ENCODE data around the gene CCDC85C. TPM values are rescaled to one million over a fixed set of nuclear protein-coding genes. Genes with fewer than 3 reads are reported as not detected.
"Not testable (repeated sequence)": the region's sequence is repeated elsewhere in the genome, so short reads cannot be mapped to it uniquely, and the experiment has no call there.

CCDC85C gene
- total RNA-seq, 2 experiments from 2014 or later, result 6.8 to 7.9 TPM

GRCh38 chr14:99644035-99644587 is 40.1 kb upstream of the CCDC85C start:
- ChIA-PET CTCF (no interaction called here), POLR2A (no interaction called here)
- H3K9me3 Mint-ChIP-seq, result no peaks in the 10 kb centered on the region
- no peak for ATAC-seq
- H3K4me3 Mint-ChIP-seq, result no peak overlapping the region
- no peaks in the 10 kb centered on the region for H3K36me3 Mint-ChIP-seq (ENCODE audit: low read depth)
- peaks cover 16% of the 10 kb centered on the region for H3K27me3 Mint-ChIP-seq
- no peak for DNase-seq
- TF ChIP-seq CTCF (IDR thresholded peaks at IDR 0.05), result no peak
- no peaks in the 10 kb centered on the region for H3K4me1 Mint-ChIP-seq (ENCODE audit: low read depth)
- intact Hi-C loops (cut with micrococcal nuclease), result no loop called here
- H3K27ac Mint-ChIP-seq, result no peak overlapping the region

DNA sequence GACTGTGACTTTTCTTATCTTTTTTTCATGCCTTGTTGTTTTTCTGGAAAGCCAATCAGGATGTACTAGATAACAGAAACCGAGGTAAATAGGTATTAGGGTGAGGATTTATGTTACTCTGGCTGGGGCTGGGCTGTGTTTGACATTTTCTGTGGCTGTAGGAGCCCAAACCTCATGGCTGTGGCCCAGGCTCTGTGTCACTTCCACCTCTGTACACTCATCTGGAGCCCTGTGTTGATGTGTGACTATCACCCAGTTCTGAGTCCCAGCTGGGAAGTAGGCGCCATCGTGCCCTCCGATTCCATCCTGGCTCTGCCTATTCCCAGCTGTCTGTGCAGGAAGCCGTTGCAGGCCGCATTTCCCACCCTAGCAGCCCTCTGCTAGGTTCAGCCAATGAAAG is 39.3 kb upstream of the CCDC85C start:
- POLR2A ChIA-PET, result no interaction called here
- CTCF ChIA-PET, result no interaction called here
- no peak for TF ChIP-seq CTCF (IDR thresholded peaks at IDR 0.05)
- no peaks in the 10 kb centered on the region for H3K36me3 Mint-ChIP-seq (ENCODE audit: low read depth)
- no peaks in the 10 kb centered on the region for H3K4me1 Mint-ChIP-seq (ENCODE audit: low read depth)
- no peak for ATAC-seq
- no peak for DNase-seq
- intact Hi-C loops (cut with micrococcal nuclease), result no loop called here
- H3K27me3 Mint-ChIP-seq, result peaks cover 16% of the 10 kb centered on the region
- H3K9me3 Mint-ChIP-seq, result no peaks in the 10 kb centered on the region
- no peak overlapping the region for H3K27ac Mint-ChIP-seq
- H3K4me3 Mint-ChIP-seq, result no peak overlapping the region

DNA sequence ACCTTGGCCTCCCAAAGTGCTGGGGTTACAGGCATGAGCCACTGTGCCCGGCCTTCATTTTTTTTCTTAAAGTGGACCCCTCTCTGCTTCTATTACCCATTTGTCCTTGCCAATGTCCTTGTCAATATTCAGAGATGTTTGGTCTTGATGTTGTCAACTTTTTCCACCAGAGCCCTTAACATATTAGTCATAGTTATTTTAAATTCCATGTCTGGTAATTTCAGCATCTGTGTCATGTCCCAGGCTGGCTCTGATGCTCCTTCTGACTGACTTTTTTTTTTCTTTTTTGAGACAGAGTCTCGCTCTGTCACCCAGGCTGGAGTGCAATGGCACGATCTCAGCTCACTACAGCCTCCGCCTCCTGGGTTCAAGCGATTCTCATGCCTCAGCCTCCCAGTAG is 38.8 kb upstream of the CCDC85C start:
- DNase-seq; ATAC-seq; H3K36me3 Mint-ChIP-seq (ENCODE audit: low read depth); CTCF ChIA-PET; H3K27ac Mint-ChIP-seq; H3K4me1 Mint-ChIP-seq (ENCODE audit: low read depth); H3K9me3 Mint-ChIP-seq; H3K4me3 Mint-ChIP-seq; POLR2A ChIA-PET; intact Hi-C loops (cut with micrococcal nuclease): not testable (repeated sequence)
- H3K27me3 Mint-ChIP-seq, result peaks cover 16% of the 10 kb centered on the region

DNA sequence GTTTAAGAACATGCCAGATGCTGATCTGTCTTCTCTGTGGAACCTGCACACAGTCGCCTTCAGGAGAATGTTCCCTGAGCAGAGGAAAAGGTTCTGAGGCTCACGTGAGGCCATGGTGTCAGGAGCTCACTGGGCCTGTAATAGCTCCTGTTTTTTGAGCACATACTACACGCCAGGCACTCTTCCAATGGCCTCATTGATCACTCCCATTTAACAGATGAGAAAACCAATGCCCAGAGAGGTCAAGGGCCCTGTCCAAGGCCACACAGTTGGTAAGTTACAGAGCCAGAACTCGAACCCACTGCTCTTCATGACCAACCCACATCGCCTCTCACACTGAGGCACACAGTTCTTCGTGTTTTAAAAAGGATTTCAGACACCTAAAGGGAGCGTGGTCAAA is 33.6 kb upstream of the CCDC85C start:
- ATAC-seq (no peak), DNase-seq (no peak)
- POLR2A ChIA-PET, result interaction anchor here (0.6 kb wide), 1 partner anchor 133 kb away, joined by 3 read pairs; no protein-coding TSS in a partner anchor
- Mint-ChIP-seq H3K9me3 (no peaks in the 10 kb centered on the region), H3K27me3 (peaks cover 2% of the 10 kb centered on the region), H3K4me1 (ENCODE audit: low read depth) (no peaks in the 10 kb centered on the region), H3K4me3 (no peak overlapping the region), H3K36me3 (ENCODE audit: low read depth) (no peaks in the 10 kb centered on the region), H3K27ac (no peak overlapping the region)
- intact Hi-C loops (cut with micrococcal nuclease), result no loop called here
- CTCF ChIA-PET, result no interaction called here
- no peak for TF ChIP-seq CTCF (IDR thresholded peaks at IDR 0.05)

DNA sequence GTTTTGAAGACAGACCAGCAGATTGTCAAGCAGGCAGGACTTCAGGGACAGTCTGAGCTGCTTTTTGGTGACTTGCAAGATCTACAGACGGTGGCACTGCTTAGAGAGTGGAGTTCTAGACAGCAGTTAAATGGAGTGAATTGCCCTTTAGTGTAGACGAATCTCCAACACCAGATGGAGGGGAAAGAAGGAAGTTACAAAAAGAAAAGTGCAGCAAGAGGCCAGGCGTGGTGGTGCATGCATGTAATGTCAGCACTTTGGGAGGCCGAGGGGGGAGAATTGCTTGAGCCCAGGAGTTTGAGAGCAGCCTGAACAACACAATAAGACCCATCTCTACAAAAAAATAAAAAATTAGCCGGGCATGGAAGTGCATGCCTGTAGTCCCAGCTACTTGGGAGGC is 32.5 kb upstream of the CCDC85C start:
- ATAC-seq (no peak), DNase-seq (no peak)
- POLR2A ChIA-PET, result no interaction called here
- Mint-ChIP-seq H3K27me3 (peaks cover 3% of the 10 kb centered on the region), H3K4me1 (ENCODE audit: low read depth) (no peaks in the 10 kb centered on the region), H3K9me3 (no peaks in the 10 kb centered on the region), H3K27ac (no peak overlapping the region), H3K4me3 (no peak overlapping the region), H3K36me3 (ENCODE audit: low read depth) (no peaks in the 10 kb centered on the region)
- CTCF ChIA-PET, result no interaction called here
- TF ChIP-seq CTCF (IDR thresholded peaks at IDR 0.05), result no peak
- intact Hi-C loops (cut with micrococcal nuclease), result no loop called here

- CTCF ChIA-PET, result interaction anchor here (1.2 kb wide), 1 partner anchor 20 kb away, joined by 3 read pairs; no protein-coding TSS in a partner anchor
- H3K4me1 Mint-ChIP-seq (ENCODE audit: low read depth), result no peaks in the 10 kb centered on the region
Observed at GRCh38 chr14:99635116-99635515, 31.1 kb upstream of the CCDC85C start.

More at GRCh38 chr14:99635116-99635515, 31.1 kb upstream of the CCDC85C start:
- no peak overlapping the region for H3K4me3 Mint-ChIP-seq
- ATAC-seq, result no peak
- TF ChIP-seq CTCF (IDR thresholded peaks at IDR 0.05), result no peak
- H3K27ac Mint-ChIP-seq, result no peak overlapping the region
- intact Hi-C loops (cut with micrococcal nuclease), result no loop called here
- no peak for DNase-seq
- no peaks in the 10 kb centered on the region for H3K36me3 Mint-ChIP-seq (ENCODE audit: low read depth)
- POLR2A ChIA-PET, result no interaction called here
- no peaks in the 10 kb centered on the region for H3K9me3 Mint-ChIP-seq
- H3K27me3 Mint-ChIP-seq, result peaks cover 3% of the 10 kb centered on the region
